H1 (cell line): ENCODE results near the gene CCDC138. TPM values are rescaled to one million over a fixed set of nuclear protein-coding genes. Genes with fewer than 3 reads are reported as not detected.

Experiments
- RBBP5 ChIP-seq: IDR thresholded peaks from 2 replicates; pipeline ENCODE4 v1.7.1; 2012; ENCODE audit warnings: low read depth, mild to moderate bottlenecking, inconsistent platforms, low read length, moderate library complexity, borderline replicate concordance
- polyA plus RNA-seq, 7 experiments: library from polyadenylated mRNA; depleted of rRNA in 3 of 7; stranded (reverse) in 5 of 7; unstranded in 2 of 7; fragments of >200 nt in 5 of 7; fragments of 200-250 nt in 2 of 7; gene quantifications; 1 replicate in 5 of 7; 2 replicates in 1 of 7; 4 replicates in 1 of 7; pipeline versions ENCODE4 v1.2.1 to v1.2.3, GENCODE V29; 2011 to 2013; ENCODE audit warnings: missing spikeins in 2 of 7, mixed read lengths in 2 of 7
- total RNA-seq: library from RNA; stranded (reverse); fragmentation: NEBNext Ultra II Directional; extraction: Animal tissue kit (Norgen Biotek cat#: 25700); gene quantifications from 2 replicates; pipeline ENCODE4 v1.2.1, GENCODE V29; 2021
- TF ChIP-seq, protein P1 (sequence below): fragments of 300-600 bp; sonication (generic); IDR thresholded peaks from 2 replicates; pipeline ENCODE4 v1.7.1; 2012; ENCODE audit warnings: low read length, moderate library complexity, mild to moderate bottlenecking, inconsistent platforms; ENCODE audit not compliant: insufficient replicate concordance

CCDC138 gene
- total and polyA plus RNA-seq, 2 of the 8 experiments (the other 6 are each of a cell fraction or from before 2014, with no cell fraction given): 8.3 to 29.8 TPM

DNA sequence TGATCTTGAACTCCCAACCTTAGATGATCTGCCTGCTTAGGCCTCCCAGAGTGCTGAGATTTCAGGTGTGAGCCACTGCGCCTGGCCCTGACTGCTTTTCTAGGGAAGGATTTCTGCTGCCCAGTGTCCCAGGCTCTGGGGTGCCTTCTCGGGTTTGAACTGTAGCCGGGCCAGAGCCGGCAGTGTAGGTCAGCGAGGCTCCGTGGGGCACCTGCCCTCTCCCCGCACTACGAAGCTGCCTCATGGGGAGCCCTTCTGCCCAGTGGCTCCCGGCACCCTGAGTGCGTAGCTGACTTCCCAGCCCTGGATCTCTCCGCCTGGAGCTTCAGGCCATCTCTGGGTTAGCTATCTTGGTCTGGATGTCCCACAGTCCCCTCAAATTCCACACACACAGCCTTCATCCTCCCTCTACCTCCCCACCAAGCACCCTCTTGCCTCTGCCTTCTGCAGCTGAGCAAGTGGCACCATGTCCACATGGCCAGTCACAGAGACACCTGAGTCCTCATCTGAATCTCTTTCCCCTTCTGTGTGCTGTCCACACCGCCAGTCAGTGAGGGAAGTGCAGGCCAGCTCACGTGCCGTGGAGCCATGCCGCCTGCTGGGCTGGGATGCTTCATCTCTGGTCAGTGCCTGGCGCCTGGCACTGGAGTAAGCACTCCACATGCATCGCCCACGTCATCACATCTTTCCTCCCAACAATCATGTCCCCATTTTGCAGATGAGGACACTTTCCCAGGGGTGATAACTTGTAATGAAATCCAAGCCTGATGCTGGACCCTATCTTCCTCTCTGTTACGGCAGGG lies 133.2 kb downstream of the CCDC138 start (continued):
- TF ChIP-seq, protein P1, sequence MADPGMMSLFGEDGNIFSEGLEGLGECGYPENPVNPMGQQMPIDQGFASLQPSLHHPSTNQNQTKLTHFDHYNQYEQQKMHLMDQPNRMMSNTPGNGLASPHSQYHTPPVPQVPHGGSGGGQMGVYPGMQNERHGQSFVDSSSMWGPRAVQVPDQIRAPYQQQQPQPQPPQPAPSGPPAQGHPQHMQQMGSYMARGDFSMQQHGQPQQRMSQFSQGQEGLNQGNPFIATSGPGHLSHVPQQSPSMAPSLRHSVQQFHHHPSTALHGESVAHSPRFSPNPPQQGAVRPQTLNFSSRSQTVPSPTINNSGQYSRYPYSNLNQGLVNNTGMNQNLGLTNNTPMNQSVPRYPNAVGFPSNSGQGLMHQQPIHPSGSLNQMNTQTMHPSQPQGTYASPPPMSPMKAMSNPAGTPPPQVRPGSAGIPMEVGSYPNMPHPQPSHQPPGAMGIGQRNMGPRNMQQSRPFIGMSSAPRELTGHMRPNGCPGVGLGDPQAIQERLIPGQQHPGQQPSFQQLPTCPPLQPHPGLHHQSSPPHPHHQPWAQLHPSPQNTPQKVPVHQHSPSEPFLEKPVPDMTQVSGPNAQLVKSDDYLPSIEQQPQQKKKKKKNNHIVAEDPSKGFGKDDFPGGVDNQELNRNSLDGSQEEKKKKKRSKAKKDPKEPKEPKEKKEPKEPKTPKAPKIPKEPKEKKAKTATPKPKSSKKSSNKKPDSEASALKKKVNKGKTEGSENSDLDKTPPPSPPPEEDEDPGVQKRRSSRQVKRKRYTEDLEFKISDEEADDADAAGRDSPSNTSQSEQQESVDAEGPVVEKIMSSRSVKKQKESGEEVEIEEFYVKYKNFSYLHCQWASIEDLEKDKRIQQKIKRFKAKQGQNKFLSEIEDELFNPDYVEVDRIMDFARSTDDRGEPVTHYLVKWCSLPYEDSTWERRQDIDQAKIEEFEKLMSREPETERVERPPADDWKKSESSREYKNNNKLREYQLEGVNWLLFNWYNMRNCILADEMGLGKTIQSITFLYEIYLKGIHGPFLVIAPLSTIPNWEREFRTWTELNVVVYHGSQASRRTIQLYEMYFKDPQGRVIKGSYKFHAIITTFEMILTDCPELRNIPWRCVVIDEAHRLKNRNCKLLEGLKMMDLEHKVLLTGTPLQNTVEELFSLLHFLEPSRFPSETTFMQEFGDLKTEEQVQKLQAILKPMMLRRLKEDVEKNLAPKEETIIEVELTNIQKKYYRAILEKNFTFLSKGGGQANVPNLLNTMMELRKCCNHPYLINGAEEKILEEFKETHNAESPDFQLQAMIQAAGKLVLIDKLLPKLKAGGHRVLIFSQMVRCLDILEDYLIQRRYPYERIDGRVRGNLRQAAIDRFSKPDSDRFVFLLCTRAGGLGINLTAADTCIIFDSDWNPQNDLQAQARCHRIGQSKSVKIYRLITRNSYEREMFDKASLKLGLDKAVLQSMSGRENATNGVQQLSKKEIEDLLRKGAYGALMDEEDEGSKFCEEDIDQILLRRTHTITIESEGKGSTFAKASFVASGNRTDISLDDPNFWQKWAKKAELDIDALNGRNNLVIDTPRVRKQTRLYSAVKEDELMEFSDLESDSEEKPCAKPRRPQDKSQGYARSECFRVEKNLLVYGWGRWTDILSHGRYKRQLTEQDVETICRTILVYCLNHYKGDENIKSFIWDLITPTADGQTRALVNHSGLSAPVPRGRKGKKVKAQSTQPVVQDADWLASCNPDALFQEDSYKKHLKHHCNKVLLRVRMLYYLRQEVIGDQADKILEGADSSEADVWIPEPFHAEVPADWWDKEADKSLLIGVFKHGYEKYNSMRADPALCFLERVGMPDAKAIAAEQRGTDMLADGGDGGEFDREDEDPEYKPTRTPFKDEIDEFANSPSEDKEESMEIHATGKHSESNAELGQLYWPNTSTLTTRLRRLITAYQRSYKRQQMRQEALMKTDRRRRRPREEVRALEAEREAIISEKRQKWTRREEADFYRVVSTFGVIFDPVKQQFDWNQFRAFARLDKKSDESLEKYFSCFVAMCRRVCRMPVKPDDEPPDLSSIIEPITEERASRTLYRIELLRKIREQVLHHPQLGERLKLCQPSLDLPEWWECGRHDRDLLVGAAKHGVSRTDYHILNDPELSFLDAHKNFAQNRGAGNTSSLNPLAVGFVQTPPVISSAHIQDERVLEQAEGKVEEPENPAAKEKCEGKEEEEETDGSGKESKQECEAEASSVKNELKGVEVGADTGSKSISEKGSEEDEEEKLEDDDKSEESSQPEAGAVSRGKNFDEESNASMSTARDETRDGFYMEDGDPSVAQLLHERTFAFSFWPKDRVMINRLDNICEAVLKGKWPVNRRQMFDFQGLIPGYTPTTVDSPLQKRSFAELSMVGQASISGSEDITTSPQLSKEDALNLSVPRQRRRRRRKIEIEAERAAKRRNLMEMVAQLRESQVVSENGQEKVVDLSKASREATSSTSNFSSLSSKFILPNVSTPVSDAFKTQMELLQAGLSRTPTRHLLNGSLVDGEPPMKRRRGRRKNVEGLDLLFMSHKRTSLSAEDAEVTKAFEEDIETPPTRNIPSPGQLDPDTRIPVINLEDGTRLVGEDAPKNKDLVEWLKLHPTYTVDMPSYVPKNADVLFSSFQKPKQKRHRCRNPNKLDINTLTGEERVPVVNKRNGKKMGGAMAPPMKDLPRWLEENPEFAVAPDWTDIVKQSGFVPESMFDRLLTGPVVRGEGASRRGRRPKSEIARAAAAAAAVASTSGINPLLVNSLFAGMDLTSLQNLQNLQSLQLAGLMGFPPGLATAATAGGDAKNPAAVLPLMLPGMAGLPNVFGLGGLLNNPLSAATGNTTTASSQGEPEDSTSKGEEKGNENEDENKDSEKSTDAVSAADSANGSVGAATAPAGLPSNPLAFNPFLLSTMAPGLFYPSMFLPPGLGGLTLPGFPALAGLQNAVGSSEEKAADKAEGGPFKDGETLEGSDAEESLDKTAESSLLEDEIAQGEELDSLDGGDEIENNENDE: no peak
- no peak for TF ChIP-seq RBBP5
